HEK293 (cell line): ENCODE measurements around the gene SUPT5H.

Experiments used
- AEBP2 ChIP-seq: fragments of 450-650 bp; formaldehyde crosslinking; IDR thresholded peaks from 2 replicates; pipeline ENCODE4 v1.5.1; 2016; ENCODE audit warnings: missing biosample characterization, missing genetic modification characterization, borderline replicate concordance
- GLI4 ChIP-seq: fragments of 450-650 bp; formaldehyde crosslinking; IDR thresholded peaks from 2 replicates; pipeline ENCODE4 v1.5.1; 2016; ENCODE audit warnings: missing biosample characterization, missing genetic modification characterization
- GLIS2 ChIP-seq: fragments of 450-650 bp; formaldehyde crosslinking; IDR thresholded peaks from 2 replicates; pipeline ENCODE4 v1.5.1; 2016; ENCODE audit warnings: missing biosample characterization, missing genetic modification characterization
- SALL2 ChIP-seq: fragments of 450-650 bp; formaldehyde crosslinking; IDR thresholded peaks from 2 replicates; pipeline ENCODE4 v1.5.0; 2017; ENCODE audit warnings: missing biosample characterization, mild to moderate bottlenecking, missing genetic modification characterization, borderline replicate concordance
- TRIM28 ChIP-seq: IDR thresholded peaks from 2 replicates; pipeline ENCODE4 v1.6.1; 2011; ENCODE audit warnings: low read length, control low read depth, borderline replicate concordance
- ZBTB20 ChIP-seq: fragments of 450-650 bp; formaldehyde crosslinking; IDR thresholded peaks from 2 replicates; pipeline ENCODE4 v1.5.1; 2016; ENCODE audit warnings: missing biosample characterization, missing genetic modification characterization
- ZBTB26 ChIP-seq: fragments of 450-650 bp; formaldehyde crosslinking; optimal IDR thresholded peaks from 2 replicates; pipeline ENCODE3; 2016; ENCODE audit warnings: missing biosample characterization, mild to moderate bottlenecking, missing genetic modification characterization
- ZFHX2 ChIP-seq: fragments of 450-650 bp; formaldehyde crosslinking; conservative IDR thresholded peaks from 2 replicates; pipeline ENCODE4 v1.5.1; 2016; ENCODE audit warnings: missing biosample characterization, missing genetic modification characterization
- ZFP41 ChIP-seq: fragments of 450-650 bp; formaldehyde crosslinking; IDR thresholded peaks from 2 replicates; pipeline ENCODE4 v1.5.1; 2016; ENCODE audit warnings: missing biosample characterization, missing genetic modification characterization, borderline replicate concordance
- ZNF121 ChIP-seq: fragments of 450-650 bp; formaldehyde crosslinking; IDR thresholded peaks from 2 replicates; pipeline ENCODE4 v1.5.1; 2016; ENCODE audit warnings: missing biosample characterization, missing genetic modification characterization
- ZNF16 ChIP-seq: fragments of 450-650 bp; formaldehyde crosslinking; IDR thresholded peaks from 2 replicates; pipeline ENCODE4 v1.5.1; 2016; ENCODE audit warnings: low read depth, missing biosample characterization, missing genetic modification characterization
- ZNF169 ChIP-seq: fragments of 450-650 bp; formaldehyde crosslinking; IDR thresholded peaks from 2 replicates; pipeline ENCODE4 v1.5.1; 2016; ENCODE audit warnings: missing biosample characterization, missing genetic modification characterization
- ZNF202 ChIP-seq: fragments of 450-650 bp; formaldehyde crosslinking; IDR thresholded peaks from 2 replicates; pipeline ENCODE4 v1.5.1; 2016; ENCODE audit warnings: missing biosample characterization, missing genetic modification characterization, borderline replicate concordance
- ZNF223 ChIP-seq: fragments of 450-650 bp; formaldehyde crosslinking; IDR thresholded peaks from 2 replicates; pipeline ENCODE4 v1.5.1; 2016; ENCODE audit warnings: missing biosample characterization, missing genetic modification characterization
- ZNF248 ChIP-seq: fragments of 450-650 bp; formaldehyde crosslinking; IDR thresholded peaks from 2 replicates; pipeline ENCODE4 v1.5.1; 2017; ENCODE audit warnings: missing biosample characterization, missing genetic modification characterization
- ZNF311 ChIP-seq: fragments of 450-650 bp; formaldehyde crosslinking; IDR thresholded peaks from 2 replicates; pipeline ENCODE4 v1.5.1; 2017; ENCODE audit warnings: missing biosample characterization, missing genetic modification characterization, borderline replicate concordance
- ZNF335 ChIP-seq: fragments of 450-650 bp; formaldehyde crosslinking; conservative IDR thresholded peaks from 2 replicates; pipeline ENCODE4 v1.5.1; 2016; ENCODE audit warnings: missing biosample characterization, missing genetic modification characterization
- ZNF366 ChIP-seq: fragments of 450-650 bp; formaldehyde crosslinking; conservative IDR thresholded peaks from 2 replicates; pipeline ENCODE4 v1.5.1; 2016; ENCODE audit warnings: missing biosample characterization, missing genetic modification characterization
- ZNF398 ChIP-seq: fragments of 450-650 bp; formaldehyde crosslinking; IDR thresholded peaks from 2 replicates; pipeline ENCODE4 v1.5.1; 2017; ENCODE audit warnings: missing biosample characterization, missing genetic modification characterization
- ZNF518A ChIP-seq: fragments of 450-650 bp; formaldehyde crosslinking; conservative IDR thresholded peaks from 2 replicates; pipeline ENCODE4 v1.5.1; 2016; ENCODE audit warnings: low read depth, missing biosample characterization, missing genetic modification characterization
- ZNF585B ChIP-seq: fragments of 450-650 bp; formaldehyde crosslinking; IDR thresholded peaks from 2 replicates; pipeline ENCODE4 v1.5.1; 2016; ENCODE audit warnings: missing biosample characterization, missing genetic modification characterization
- ZNF629 ChIP-seq: fragments of 450-650 bp; formaldehyde crosslinking; IDR thresholded peaks from 2 replicates; pipeline ENCODE4 v1.5.1; 2017; ENCODE audit warnings: missing biosample characterization, missing genetic modification characterization
- ZNF658 ChIP-seq: fragments of 450-650 bp; formaldehyde crosslinking; IDR thresholded peaks from 2 replicates; pipeline ENCODE4; 2016; ENCODE audit warnings: missing biosample characterization, missing genetic modification characterization
- ZNF664 ChIP-seq: fragments of 450-650 bp; formaldehyde crosslinking; IDR thresholded peaks from 2 replicates; pipeline ENCODE4 v1.5.1; 2016; ENCODE audit warnings: missing biosample characterization, missing genetic modification characterization
- ZNF670 ChIP-seq: fragments of 450-650 bp; formaldehyde crosslinking; IDR thresholded peaks from 2 replicates; pipeline ENCODE4 v1.5.1; 2016; ENCODE audit warnings: missing biosample characterization, missing genetic modification characterization, low read depth
- ZSCAN18 ChIP-seq: fragments of 450-650 bp; formaldehyde crosslinking; IDR thresholded peaks from 2 replicates; pipeline ENCODE4 v1.5.1; 2016; ENCODE audit warnings: missing biosample characterization, missing genetic modification characterization
- ZSCAN30 ChIP-seq: fragments of 450-650 bp; IDR thresholded peaks from 2 replicates; pipeline ENCODE4 v1.5.1; 2018; ENCODE audit warnings: missing biosample characterization, mild to moderate bottlenecking, missing genetic modification characterization, moderate library complexity
- TF ChIP-seq, protein P1 (sequence below): fragments of 450-650 bp; formaldehyde crosslinking; IDR thresholded peaks from 2 replicates; pipeline ENCODE4 v1.5.1; 2016; ENCODE audit warnings: missing biosample characterization, missing genetic modification characterization

Gene SUPT5H

GRCh38 chr19:39436350-39436716 is 9.0 kb upstream of the SUPT5H start (continued):
- TF ChIP-seq ZNF518A (tag by site-specific recombination) (no peak), GLI4 (no peak), ZNF658 (tag by site-specific recombination) (no peak), AEBP2 (tag by site-specific recombination) (no peak), ZNF311 (tag by site-specific recombination) (no peak), ZNF398 (tag by site-specific recombination) (no peak; the same call in 1 of the 2 replicates), ZNF670 (no peak), ZNF585B (tag by site-specific recombination) (no peak), ZBTB20 (tag by site-specific recombination) (no peak), ZNF629 (no peak), ZNF223 (tag by site-specific recombination) (no peak), ZNF202 (tag by site-specific recombination) (no peak), GLIS2 (tag by site-specific recombination) (no peak), TRIM28 (no peak), SALL2 (tag by site-specific recombination) (no peak), ZNF335 (tag by site-specific recombination) (no peak; the same call in 1 of the 2 replicates), ZNF16 (no peak), ZNF366 (peak; percentile 87), ZFHX2 (no peak), ZBTB26 (tag by site-specific recombination) (no peak), ZNF248 (tag by site-specific recombination) (0 out of 2 replicates have a peak, but pooled peaks have one; percentile 15), ZFP41 (tag by site-specific recombination) (no peak), ZSCAN18 (tag by site-specific recombination) (no peak), ZNF121 (tag by site-specific recombination) (no peak), ZNF664 (tag by site-specific recombination) (no peak), ZSCAN30 (no peak; the same call in 1 of the 2 replicates), ZNF169 (tag by site-specific recombination) (peak; percentile 65; the same call in 1 of the 2 replicates)
- TF ChIP-seq, protein P1, sequence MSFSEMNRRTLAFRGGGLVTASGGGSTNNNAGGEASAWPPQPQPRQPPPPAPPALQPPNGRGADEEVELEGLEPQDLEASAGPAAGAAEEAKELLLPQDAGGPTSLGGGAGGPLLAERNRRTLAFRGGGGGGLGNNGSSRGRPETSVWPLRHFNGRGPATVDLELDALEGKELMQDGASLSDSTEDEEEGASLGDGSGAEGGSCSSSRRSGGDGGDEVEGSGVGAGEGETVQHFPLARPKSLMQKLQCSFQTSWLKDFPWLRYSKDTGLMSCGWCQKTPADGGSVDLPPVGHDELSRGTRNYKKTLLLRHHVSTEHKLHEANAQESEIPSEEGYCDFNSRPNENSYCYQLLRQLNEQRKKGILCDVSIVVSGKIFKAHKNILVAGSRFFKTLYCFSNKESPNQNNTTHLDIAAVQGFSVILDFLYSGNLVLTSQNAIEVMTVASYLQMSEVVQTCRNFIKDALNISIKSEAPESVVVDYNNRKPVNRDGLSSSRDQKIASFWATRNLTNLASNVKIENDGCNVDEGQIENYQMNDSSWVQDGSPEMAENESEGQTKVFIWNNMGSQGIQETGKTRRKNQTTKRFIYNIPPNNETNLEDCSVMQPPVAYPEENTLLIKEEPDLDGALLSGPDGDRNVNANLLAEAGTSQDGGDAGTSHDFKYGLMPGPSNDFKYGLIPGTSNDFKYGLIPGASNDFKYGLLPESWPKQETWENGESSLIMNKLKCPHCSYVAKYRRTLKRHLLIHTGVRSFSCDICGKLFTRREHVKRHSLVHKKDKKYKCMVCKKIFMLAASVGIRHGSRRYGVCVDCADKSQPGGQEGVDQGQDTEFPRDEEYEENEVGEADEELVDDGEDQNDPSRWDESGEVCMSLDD (tag by site-specific recombination): peak; percentile 66; the same call in 1 of the 2 replicates
